Breast epithelium (tissue), 4 donors: ENCODE results near the gene MMP7. TPM values are rescaled to one million over a fixed set of nuclear protein-coding genes. Genes with fewer than 3 reads are reported as not detected.
A peak's percentile ranks its signal among the peaks of the same experiment; 100 is the strongest.

ENCODE experiments used
- DNase-seq, 2 donors: peaks; one replicate each; pipeline ENCODE4 v3.0.0-alpha.2; 2019; ENCODE audit warnings: low spot score in 2 of 2
- H3K27ac ChIP-seq, 2 donors: fragments of 200-600 bp; sonication (generic) in 1 of 2; one replicate each; pipeline ENCODE4 v1.5.1; 2016 to 2019; ENCODE audit warnings: mild to moderate bottlenecking in 1 of 2
- H3K27me3 ChIP-seq, 2 donors: fragments of 200-600 bp; sonication (generic) in 1 of 2; one replicate each; pipeline versions ENCODE4 v1.5.1 to v1.6.0; 2017 to 2019; ENCODE audit warnings: control low read depth in 1 of 2, mild to moderate bottlenecking in 1 of 2
- H3K36me3 ChIP-seq: fragments of 200-600 bp; one replicate; pipeline ENCODE4 v1.5.1; 2019
- H3K4me1 ChIP-seq, 2 donors: fragments of 200-600 bp; sonication (generic); one replicate each; pipeline ENCODE4 v1.5.1; 2016 to 2019; ENCODE audit warnings: control low read depth in 1 of 2
- H3K4me3 ChIP-seq, 3 donors: fragments of 200-600 bp; sonication (generic); 1 replicate in 2 of 3; 2 replicates in 1 of 3; pipeline ENCODE4 v1.5.1; 2016 to 2019; ENCODE audit warnings: mild to moderate bottlenecking in 3 of 3, moderate library complexity in 2 of 3
- H3K9me3 ChIP-seq, 2 donors: fragments of 200-600 bp; sonication (generic) in 1 of 2; one replicate each; pipeline ENCODE4 v1.5.1; 2016 to 2019; ENCODE audit warnings: control low read depth in 1 of 2
- POLR2A ChIP-seq: fragments of 450-650 bp; IDR thresholded peaks from one replicate; pipeline ENCODE4 v1.6.1; 2016; ENCODE audit warnings: antibody characterized with exemption, mild to moderate bottlenecking, moderate library complexity
- POLR2AphosphoS5 ChIP-seq, 3 donors: sonication (generic); formaldehyde crosslinking; IDR thresholded peaks; one replicate each; pipeline ENCODE4 v1.6.1; 2017; ENCODE audit warnings: antibody characterized with exemption in 3 of 3
- intact Hi-C: fragments of 100-400 bp; cut with DNase I; formaldehyde crosslinking; loops from one replicate; pipeline ENCODE4 v1.15.1; 2023; ENCODE audit warnings: low total_unique reads
- total RNA-seq, 3 donors: library from RNA; depleted of rRNA; stranded (reverse); fragments of >200 nt; gene quantifications; one replicate each; pipeline ENCODE4 v1.1.0, GENCODE V29; 2016
- TF ChIP-seq, protein P1 (sequence below), 3 donors: fragments of 450-650 bp; IDR thresholded peaks; one replicate each; pipeline ENCODE4 v1.5.1; 2016 to 2017; ENCODE audit warnings: antibody characterized with exemption in 3 of 3, mild to moderate bottlenecking in 3 of 3, moderate library complexity in 3 of 3

The MMP7 gene
- total RNA-seq, 3 donors from 2014 or later, result 2.1 to 1,213 (median 247) TPM

DNA sequence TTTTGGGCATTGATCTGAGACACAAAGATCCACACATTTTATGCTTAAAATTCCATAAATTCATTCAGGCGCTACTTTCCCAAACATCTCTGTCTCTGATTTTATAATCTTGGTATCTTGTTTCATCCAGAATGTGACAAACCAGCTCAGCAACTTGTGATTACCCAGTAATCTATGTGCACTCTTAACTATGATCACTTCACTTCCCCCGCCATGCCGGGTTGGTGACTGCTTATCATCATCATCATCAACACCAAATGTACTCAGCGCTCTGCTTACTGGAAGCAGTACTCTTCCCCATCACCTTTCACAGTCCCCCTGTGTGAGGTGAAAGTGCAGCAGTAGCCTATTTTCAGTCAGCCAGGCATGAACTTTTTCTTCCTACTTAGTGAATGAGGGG lies 15.2 kb upstream of the MMP7 start:
- peak overlapping the region in 1 of 2 donors; percentile 1 for H3K27ac ChIP-seq
- TF ChIP-seq POLR2A (no peak), POLR2AphosphoS5 (IDR thresholded peaks at IDR 0.05) (no peak)
- TF ChIP-seq, protein P1, sequence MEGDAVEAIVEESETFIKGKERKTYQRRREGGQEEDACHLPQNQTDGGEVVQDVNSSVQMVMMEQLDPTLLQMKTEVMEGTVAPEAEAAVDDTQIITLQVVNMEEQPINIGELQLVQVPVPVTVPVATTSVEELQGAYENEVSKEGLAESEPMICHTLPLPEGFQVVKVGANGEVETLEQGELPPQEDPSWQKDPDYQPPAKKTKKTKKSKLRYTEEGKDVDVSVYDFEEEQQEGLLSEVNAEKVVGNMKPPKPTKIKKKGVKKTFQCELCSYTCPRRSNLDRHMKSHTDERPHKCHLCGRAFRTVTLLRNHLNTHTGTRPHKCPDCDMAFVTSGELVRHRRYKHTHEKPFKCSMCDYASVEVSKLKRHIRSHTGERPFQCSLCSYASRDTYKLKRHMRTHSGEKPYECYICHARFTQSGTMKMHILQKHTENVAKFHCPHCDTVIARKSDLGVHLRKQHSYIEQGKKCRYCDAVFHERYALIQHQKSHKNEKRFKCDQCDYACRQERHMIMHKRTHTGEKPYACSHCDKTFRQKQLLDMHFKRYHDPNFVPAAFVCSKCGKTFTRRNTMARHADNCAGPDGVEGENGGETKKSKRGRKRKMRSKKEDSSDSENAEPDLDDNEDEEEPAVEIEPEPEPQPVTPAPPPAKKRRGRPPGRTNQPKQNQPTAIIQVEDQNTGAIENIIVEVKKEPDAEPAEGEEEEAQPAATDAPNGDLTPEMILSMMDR (IDR thresholded peaks at IDR 0.05), result no peak
- no peaks in the 10 kb centered on the region for H3K36me3 ChIP-seq
- no peaks in the 10 kb centered on the region for H3K9me3 ChIP-seq
- no peaks in the 10 kb centered on the region for H3K27me3 ChIP-seq
- intact Hi-C loops, result no loop called here
- H3K4me1 ChIP-seq, result no peaks in the 10 kb centered on the region
- H3K4me3 ChIP-seq, result no peak overlapping the region
- no peak for DNase-seq

DNA sequence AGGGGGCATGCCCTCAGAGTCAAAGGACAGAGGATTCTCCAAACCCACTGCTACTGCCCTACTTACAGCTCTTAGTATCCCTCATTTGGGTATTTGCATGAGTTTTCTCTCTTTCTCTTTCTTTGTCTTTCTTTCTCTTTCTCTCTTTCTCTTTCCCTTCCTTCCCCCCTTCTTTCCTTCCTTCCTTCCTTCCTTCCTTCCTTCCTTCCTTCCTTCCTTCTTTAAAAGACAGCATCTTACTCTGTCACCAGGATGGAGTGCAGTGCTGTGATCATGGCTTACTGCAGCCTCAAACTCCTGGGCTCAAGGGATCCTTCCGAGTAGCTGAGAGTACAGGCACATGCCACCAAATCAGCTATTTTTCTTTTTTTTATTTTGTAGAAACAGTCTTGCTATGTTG lies 14.0 kb upstream of the MMP7 start:
- Histone ChIP-seq H3K9me3 (no peaks in the 10 kb centered on the region), H3K4me1 (no peaks in the 10 kb centered on the region), H3K4me3 (no peak overlapping the region), H3K36me3 (no peaks in the 10 kb centered on the region), H3K27me3 (no peaks in the 10 kb centered on the region), H3K27ac (no peak overlapping the region)
- intact Hi-C loops, result no loop called here
- no peak for TF ChIP-seq POLR2AphosphoS5 (IDR thresholded peaks at IDR 0.05)
- no peak for DNase-seq

GRCh38 chr11:102539567-102539966 lies 9.0 kb upstream of the MMP7 start:
- no peaks in the 10 kb centered on the region for H3K4me1 ChIP-seq
- DNase-seq, result no peak
- no peaks in the 10 kb centered on the region for H3K9me3 ChIP-seq
- H3K36me3 ChIP-seq, result no peaks in the 10 kb centered on the region
- TF ChIP-seq POLR2A (no peak), POLR2AphosphoS5 (IDR thresholded peaks at IDR 0.05) (no peak)
- TF ChIP-seq, protein P1 (IDR thresholded peaks at IDR 0.05), result no peak
- intact Hi-C loops, result no loop called here
- H3K27me3 ChIP-seq, result no peaks in the 10 kb centered on the region
- no peak overlapping the region for H3K27ac ChIP-seq
- no peak overlapping the region for H3K4me3 ChIP-seq

GRCh38 chr11:102538932-102539331 lies 8.4 kb upstream of the MMP7 start:
- intact Hi-C loops, result no loop called here
- no peak for DNase-seq
- Histone ChIP-seq H3K27ac (no peak overlapping the region), H3K9me3 (no peaks in the 10 kb centered on the region), H3K36me3 (no peaks in the 10 kb centered on the region), H3K27me3 (no peaks in the 10 kb centered on the region), H3K4me1 (no peaks in the 10 kb centered on the region), H3K4me3 (no peak overlapping the region)
- TF ChIP-seq POLR2AphosphoS5 (IDR thresholded peaks at IDR 0.05), result no peak
- TF ChIP-seq, protein P1 (IDR thresholded peaks at IDR 0.05), result no peak
- TF ChIP-seq POLR2A, result no peak

DNA sequence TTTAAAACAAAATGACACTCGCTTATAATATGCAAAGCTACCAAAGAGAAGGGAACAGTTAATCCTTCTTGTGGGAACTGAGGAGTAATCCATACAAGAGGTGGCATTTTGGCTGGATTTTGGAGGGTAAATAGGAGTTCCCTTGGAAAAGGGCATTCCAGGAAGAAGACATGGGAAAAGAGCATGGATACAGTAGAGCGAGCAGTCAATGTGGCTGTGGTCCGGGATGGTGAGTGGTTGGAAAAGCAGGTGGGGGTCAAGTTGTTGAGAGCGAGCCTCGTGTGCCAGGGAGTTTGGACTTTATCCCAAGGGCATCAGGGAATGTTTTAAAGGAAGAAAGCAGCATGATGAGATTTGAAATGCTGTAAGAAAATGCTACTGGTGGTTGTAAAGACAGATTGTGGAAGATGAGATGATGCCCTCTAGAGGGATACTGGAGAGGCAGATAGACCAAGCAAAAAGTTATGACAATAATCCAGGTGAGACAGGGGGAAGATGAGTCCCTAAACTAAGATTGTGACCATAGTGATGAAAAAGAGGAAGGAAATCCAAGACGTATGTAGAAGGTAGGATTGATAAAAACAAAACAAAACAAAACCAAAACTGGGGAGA lies 3.8 kb upstream of the MMP7 start:
- no peak for DNase-seq
- Histone ChIP-seq H3K27me3 (no peaks in the 10 kb centered on the region), H3K4me1 (no peaks in the 10 kb centered on the region), H3K9me3 (no peaks in the 10 kb centered on the region), H3K36me3 (no peaks in the 10 kb centered on the region), H3K27ac (no peak overlapping the region), H3K4me3 (no peak overlapping the region)
- TF ChIP-seq POLR2AphosphoS5 (IDR thresholded peaks at IDR 0.05) (no peak), POLR2A (no peak)
- TF ChIP-seq, protein P1 (IDR thresholded peaks at IDR 0.05), result no peak
- intact Hi-C loops, result no loop called here

GRCh38 chr11:102528618-102529017 lies 1.9 kb downstream of the MMP7 start:
- peak overlapping the region in 1 of 2 donors; percentile 63 for H3K27ac ChIP-seq
- TF ChIP-seq POLR2A (no peak), POLR2AphosphoS5 (IDR thresholded peaks at IDR 0.05) (no peak)
- TF ChIP-seq, protein P1 (IDR thresholded peaks at IDR 0.05), result no peak
- no peaks in the 10 kb centered on the region for H3K4me1 ChIP-seq
- no peaks in the 10 kb centered on the region for H3K9me3 ChIP-seq
- intact Hi-C loops, result no loop called here
- no peak for DNase-seq
- peak overlapping the region in 1 of 3 donors; percentile 31 for H3K4me3 ChIP-seq
- H3K27me3 ChIP-seq, result no peaks in the 10 kb centered on the region
- no peaks in the 10 kb centered on the region for H3K36me3 ChIP-seq
